Smooth muscle cell of the coronary artery (primary cell): Measurements from ENCODE around the gene SLC5A11. TPM values are rescaled to one million over a fixed set of nuclear protein-coding genes. Genes with fewer than 3 reads are reported as not detected.

ENCODE experiments used
- total RNA-seq: library from RNA; depleted of rRNA; stranded (reverse); fragments of >200 nt; gene quantifications from 2 replicates; pipeline ENCODE4 v1.2.3, GENCODE V29; 2014; ENCODE audit warnings: low replicate concordance

Gene SLC5A11, protein sequence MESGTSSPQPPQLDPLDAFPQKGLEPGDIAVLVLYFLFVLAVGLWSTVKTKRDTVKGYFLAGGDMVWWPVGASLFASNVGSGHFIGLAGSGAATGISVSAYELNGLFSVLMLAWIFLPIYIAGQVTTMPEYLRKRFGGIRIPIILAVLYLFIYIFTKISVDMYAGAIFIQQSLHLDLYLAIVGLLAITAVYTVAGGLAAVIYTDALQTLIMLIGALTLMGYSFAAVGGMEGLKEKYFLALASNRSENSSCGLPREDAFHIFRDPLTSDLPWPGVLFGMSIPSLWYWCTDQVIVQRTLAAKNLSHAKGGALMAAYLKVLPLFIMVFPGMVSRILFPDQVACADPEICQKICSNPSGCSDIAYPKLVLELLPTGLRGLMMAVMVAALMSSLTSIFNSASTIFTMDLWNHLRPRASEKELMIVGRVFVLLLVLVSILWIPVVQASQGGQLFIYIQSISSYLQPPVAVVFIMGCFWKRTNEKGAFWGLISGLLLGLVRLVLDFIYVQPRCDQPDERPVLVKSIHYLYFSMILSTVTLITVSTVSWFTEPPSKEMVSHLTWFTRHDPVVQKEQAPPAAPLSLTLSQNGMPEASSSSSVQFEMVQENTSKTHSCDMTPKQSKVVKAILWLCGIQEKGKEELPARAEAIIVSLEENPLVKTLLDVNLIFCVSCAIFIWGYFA
- total RNA-seq, result not detected in 2 replicates

DNA sequence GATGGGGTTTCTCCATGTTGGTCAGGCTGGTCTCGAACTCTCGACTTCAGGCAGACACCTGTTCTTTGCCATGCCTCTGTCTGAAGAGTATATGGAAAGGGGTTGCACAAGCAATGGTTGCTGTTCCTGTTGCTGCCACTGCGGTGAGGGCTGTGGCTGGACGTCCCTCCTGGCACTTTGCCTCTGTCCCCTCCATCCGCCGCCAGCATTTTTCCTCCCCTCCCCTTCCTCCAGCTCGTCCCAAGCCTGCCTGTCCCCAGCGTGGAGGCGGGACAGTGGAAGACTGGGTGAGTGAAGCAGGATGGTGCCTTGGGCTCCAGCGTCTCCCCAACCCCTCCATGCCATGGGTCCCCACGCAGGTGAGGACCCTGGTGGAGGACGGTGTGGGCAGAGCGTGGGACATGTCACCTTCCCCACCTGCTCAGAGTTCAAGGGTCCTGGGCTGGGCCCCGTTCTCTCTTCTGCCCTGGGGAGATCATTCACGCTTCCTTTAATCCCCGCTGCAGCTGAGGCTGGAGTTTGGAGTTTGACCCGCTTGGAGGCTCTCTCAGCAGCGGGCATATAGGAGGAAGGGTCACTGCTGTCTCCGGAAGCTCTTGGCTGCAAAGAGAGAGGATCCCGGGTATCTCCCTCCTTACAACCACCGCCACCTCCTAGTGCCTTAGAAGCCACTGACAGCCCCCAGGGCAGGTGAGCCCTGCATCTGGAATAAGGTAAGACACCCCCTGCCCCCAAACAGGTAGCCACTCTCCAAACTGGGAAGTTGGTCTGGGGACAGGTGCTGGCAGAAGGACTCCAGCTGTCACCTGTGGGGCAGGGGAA, at the start of gene SLC5A11:
Gene SLC5A11, plus strand, starts transcription at position 238 of the 822 bp plus-strand sequence. CDS start 12,681 bp downstream, outside the sequence.

Other genes starting within 250 kb of the SLC5A11 start
- gene TNRC6A, start 116.3 kb upstream of the SLC5A11 start, total RNA-seq, result 23.1 and 38.6 TPM in 2 replicates
- gene ARHGAP17, start 169.4 kb downstream of the SLC5A11 start, total RNA-seq, result 15.8 and 16.0 TPM in 2 replicates